SU-DHL-6 (cell line): ENCODE data around the gene INSIG1.

Experiments
- H2AFZ ChIP-seq: fragments of 200-600 bp; sonication (generic); 2 replicates; pipeline ENCODE4 v1.6.1; 2014; ENCODE audit warnings: low read depth, mild to moderate bottlenecking, moderate library complexity, mixed read lengths, antibody characterized with exemption, low read length; ENCODE audit not compliant: severe bottlenecking
- H3F3A ChIP-seq: fragments of 200-600 bp; shearing (Covaris generic); 2 replicates; pipeline ENCODE4 v1.6.0; 2016; ENCODE audit warnings: antibody characterized with exemption, mild to moderate bottlenecking; ENCODE audit not compliant: insufficient read depth
- H3K27ac ChIP-seq: fragments of 200-600 bp; sonication (generic); 2 replicates; pipeline ENCODE4 v1.5.1; 2016; ENCODE audit warnings: low read depth, mild to moderate bottlenecking, low read length, moderate library complexity, mixed read lengths
- H3K27me3 ChIP-seq: fragments of 200-600 bp; sonication (generic), shearing (Covaris generic); 2 replicates; pipeline ENCODE4 v1.6.0; 2014; ENCODE audit warnings: mild to moderate bottlenecking, low read length
- H3K36me3 ChIP-seq: fragments of 200-600 bp; sonication (generic); 2 replicates; pipeline ENCODE4 v1.6.1; 2014; ENCODE audit warnings: mild to moderate bottlenecking, low read length, mixed read lengths
- H3K4me2 ChIP-seq: fragments of 300-600, 200-600 bp; shearing (Covaris generic), sonication (generic); 2 replicates; pipeline ENCODE4 v1.6.0; 2014; ENCODE audit warnings: low read length, low read depth, mild to moderate bottlenecking; ENCODE audit not compliant: poor library complexity, severe bottlenecking
- H3K4me3 ChIP-seq: fragments of 200-600 bp; sonication (generic); 2 replicates; pipeline ENCODE4 v1.5.1; 2014; ENCODE audit warnings: antibody characterized with exemption, low read length, mild to moderate bottlenecking, mixed read lengths; ENCODE audit not compliant: insufficient read depth, poor library complexity, severe bottlenecking
- H3K79me2 ChIP-seq: fragments of 200-600 bp; sonication (generic); 2 replicates; pipeline ENCODE4 v1.6.1; 2014; ENCODE audit warnings: mild to moderate bottlenecking, low read length, moderate library complexity; ENCODE audit not compliant: insufficient read depth
- H3K9ac ChIP-seq: fragments of 200-600 bp; sonication (generic); 2 replicates; pipeline ENCODE4 v1.7.0; 2014; ENCODE audit warnings: mild to moderate bottlenecking, low read length
- H3K9me2 ChIP-seq: fragments of 200-600 bp; sonication (generic); replicated peaks from 2 replicates; pipeline ENCODE4 v1.6.1; 2014; ENCODE audit warnings: low read length; ENCODE audit not compliant: insufficient read depth
- H3K9me3 ChIP-seq: fragments of 200-600 bp; sonication (generic); 2 replicates; pipeline ENCODE4 v1.6.1; 2014; ENCODE audit warnings: low read length, mixed read lengths; ENCODE audit not compliant: insufficient read depth
- H4K20me1 ChIP-seq: fragments of 200-600 bp; sonication (generic); 2 replicates; pipeline ENCODE4 v1.6.1; 2014; ENCODE audit warnings: low read depth, mild to moderate bottlenecking, antibody characterized with exemption, low read length, moderate library complexity, mixed read lengths
- CTCF ChIP-seq: fragments of 200-600 bp; sonication (generic); IDR thresholded peaks from one replicate; pipeline ENCODE4 v1.5.1; 2017; ENCODE audit warnings: antibody characterized with exemption, mild to moderate bottlenecking, low read length, moderate library complexity; ENCODE audit not compliant: insufficient read depth, poor library complexity, severe bottlenecking
- EZH2phosphoT487 ChIP-seq: fragments of 200-600 bp; sonication (generic), shearing (Covaris generic); conservative IDR thresholded peaks from 2 replicates; pipeline ENCODE4 v1.6.1; 2018; ENCODE audit warnings: mild to moderate bottlenecking, antibody characterized with exemption, low read length, moderate library complexity, mixed read lengths

Gene INSIG1

GRCh38 chr7:155358948-155359712 is 61.5 kb downstream of the INSIG1 start:
- Histone ChIP-seq H3K4me2 (no peak overlapping the region), H3K9me3 (no peaks in the 10 kb centered on the region), H2AFZ (no peak overlapping the region), H3F3A (no peaks in the 10 kb centered on the region), H3K9me2 (no peaks in the 10 kb centered on the region), H3K79me2 (no peaks in the 10 kb centered on the region), H3K27me3 (no peaks in the 10 kb centered on the region), H4K20me1 (no peaks in the 10 kb centered on the region), H3K9ac (no peak overlapping the region), H3K4me3 (no peak overlapping the region), H3K27ac (no peak overlapping the region), H3K36me3 (no peaks in the 10 kb centered on the region)
- TF ChIP-seq CTCF = no peak
- no peak for TF ChIP-seq EZH2phosphoT487
